HL-60 (cell line): ENCODE results near the gene TOMM20.

Experiments used
- POLR2AphosphoS5 ChIP-seq: IDR thresholded peaks from 2 replicates; pipeline ENCODE4 v1.6.1; 2012; ENCODE audit warnings: low read depth
- TF ChIP-seq, protein P1 (sequence below): IDR thresholded peaks from one replicate; pipeline ENCODE4 v1.5.1; 2011; ENCODE audit warnings: low read length, control low read depth, inconsistent platforms; ENCODE audit not compliant: insufficient read depth

DNA sequence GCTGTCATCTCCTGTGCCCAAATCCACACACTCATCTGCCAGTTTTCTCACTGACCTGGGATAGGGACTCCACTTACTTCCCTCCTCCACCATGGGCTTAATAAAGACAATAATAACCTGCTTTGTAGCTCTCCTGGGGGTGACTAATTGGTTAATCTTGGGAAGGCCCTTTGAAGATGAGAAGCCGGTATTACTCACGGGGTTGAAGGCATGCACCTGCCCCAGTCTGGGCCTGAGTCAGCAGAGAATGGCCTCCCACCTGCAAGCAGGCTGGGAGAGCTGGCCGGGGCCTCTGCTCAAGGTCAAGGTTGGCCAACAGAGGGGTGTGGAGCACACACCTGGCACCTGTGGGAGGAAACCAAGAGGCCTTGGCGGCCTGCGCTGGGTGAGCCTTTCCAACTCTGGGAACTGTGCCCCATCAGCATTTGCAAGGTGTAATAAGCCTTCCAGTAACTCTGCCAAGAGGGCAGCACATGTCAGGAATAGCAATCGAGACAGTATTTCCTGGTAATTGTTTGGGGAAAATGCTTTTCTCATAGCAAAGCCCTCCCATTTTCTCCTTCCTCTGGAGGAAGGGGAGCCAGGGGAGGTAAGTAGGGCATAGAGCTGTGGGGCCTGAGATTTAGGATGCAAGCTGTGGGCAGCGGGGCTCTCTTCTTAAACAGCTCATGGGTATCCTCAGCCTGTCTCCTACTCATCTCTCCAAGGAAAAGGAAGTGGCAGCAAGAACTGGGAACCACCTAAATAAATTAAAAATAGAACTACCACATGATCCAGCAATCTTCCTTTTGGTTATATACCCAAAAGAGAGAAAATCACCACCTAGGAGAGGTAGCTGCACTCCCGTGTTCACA, 49.0 kb downstream of the TOMM20 start:
- TF ChIP-seq, protein P1, sequence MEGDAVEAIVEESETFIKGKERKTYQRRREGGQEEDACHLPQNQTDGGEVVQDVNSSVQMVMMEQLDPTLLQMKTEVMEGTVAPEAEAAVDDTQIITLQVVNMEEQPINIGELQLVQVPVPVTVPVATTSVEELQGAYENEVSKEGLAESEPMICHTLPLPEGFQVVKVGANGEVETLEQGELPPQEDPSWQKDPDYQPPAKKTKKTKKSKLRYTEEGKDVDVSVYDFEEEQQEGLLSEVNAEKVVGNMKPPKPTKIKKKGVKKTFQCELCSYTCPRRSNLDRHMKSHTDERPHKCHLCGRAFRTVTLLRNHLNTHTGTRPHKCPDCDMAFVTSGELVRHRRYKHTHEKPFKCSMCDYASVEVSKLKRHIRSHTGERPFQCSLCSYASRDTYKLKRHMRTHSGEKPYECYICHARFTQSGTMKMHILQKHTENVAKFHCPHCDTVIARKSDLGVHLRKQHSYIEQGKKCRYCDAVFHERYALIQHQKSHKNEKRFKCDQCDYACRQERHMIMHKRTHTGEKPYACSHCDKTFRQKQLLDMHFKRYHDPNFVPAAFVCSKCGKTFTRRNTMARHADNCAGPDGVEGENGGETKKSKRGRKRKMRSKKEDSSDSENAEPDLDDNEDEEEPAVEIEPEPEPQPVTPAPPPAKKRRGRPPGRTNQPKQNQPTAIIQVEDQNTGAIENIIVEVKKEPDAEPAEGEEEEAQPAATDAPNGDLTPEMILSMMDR = no peak
- TF ChIP-seq POLR2AphosphoS5 = no peak
